SK-N-SH treated with all-trans-retinoic acid at 6 μM for 48 hours (cell line): ENCODE results near the gene C7orf33.
"Not testable (repeated sequence)": the region's sequence is repeated elsewhere in the genome, so short reads cannot be mapped to it uniquely, and the experiment has no call there.

ENCODE experiments used
- ATAC-seq: fragments of 200-7000 bp; cut with Tn5 transposase; 3 replicates; pipeline ENCODE4 v1.9.1; 2020; ENCODE audit warnings: mild to moderate bottlenecking, moderate library complexity
- ARNTL ChIP-seq: fragments of 450-650 bp; formaldehyde crosslinking; IDR thresholded peaks from 2 replicates; pipeline ENCODE4 v1.5.0; 2020; ENCODE audit warnings: low read depth, mild to moderate bottlenecking, moderate library complexity, borderline replicate concordance
- BACH2 ChIP-seq: fragments of 250-450 bp; sonication (Bioruptor Pico); IDR thresholded peaks from 2 replicates; pipeline ENCODE4 v1.9.0; 2021; ENCODE audit warnings: mild to moderate bottlenecking, borderline replicate concordance
- CSDC2 ChIP-seq: fragments of 250-450 bp; sonication (Bioruptor Pico); IDR thresholded peaks from 2 replicates; pipeline ENCODE4 v1.5.0; 2020; ENCODE audit warnings: mild to moderate bottlenecking, moderate library complexity
- CSRNP3 ChIP-seq: fragments of 250-450 bp; sonication (Bioruptor Pico); IDR thresholded peaks from 2 replicates; pipeline ENCODE4 v1.5.1; 2021; ENCODE audit warnings: mild to moderate bottlenecking, moderate library complexity
- ESRRG ChIP-seq: fragments of 250-450 bp; sonication (Bioruptor Pico); IDR thresholded peaks from 2 replicates; pipeline ENCODE4 v1.6.1; 2021; ENCODE audit warnings: mild to moderate bottlenecking
- GLIS3 ChIP-seq: fragments of 250-450 bp; sonication (Bioruptor Pico); IDR thresholded peaks from 2 replicates; pipeline ENCODE4 v1.5.0; 2020; ENCODE audit warnings: mild to moderate bottlenecking, moderate library complexity
- ISL1 ChIP-seq: fragments of 250-450 bp; sonication (Bioruptor Pico); IDR thresholded peaks from 2 replicates; pipeline ENCODE4 v2.1.2; 2022; ENCODE audit warnings: mild to moderate bottlenecking, moderate library complexity
- OSR1 ChIP-seq: fragments of 250-450 bp; sonication (Bioruptor Pico); IDR thresholded peaks from 2 replicates; pipeline ENCODE4 v1.8.0; 2022; ENCODE audit warnings: moderate library complexity, mild to moderate bottlenecking, inconsistent platforms
- PATZ1 ChIP-seq: fragments of 250-450 bp; sonication (Bioruptor Pico); IDR thresholded peaks from 2 replicates; pipeline ENCODE4 v1.8.0; 2020; ENCODE audit warnings: mild to moderate bottlenecking, moderate library complexity, borderline replicate concordance
- PPARA ChIP-seq: fragments of 250-450 bp; sonication (Bioruptor Pico); IDR thresholded peaks from 2 replicates; pipeline ENCODE4 v1.5.0; 2020; ENCODE audit warnings: mild to moderate bottlenecking, borderline replicate concordance
- RARB ChIP-seq: fragments of 250-450 bp; sonication (Bioruptor Pico); IDR thresholded peaks from 2 replicates; pipeline ENCODE4 v1.8.0; 2021; ENCODE audit warnings: mild to moderate bottlenecking, moderate library complexity
- SNAI2 ChIP-seq: fragments of 250-450 bp; sonication (Bioruptor Pico); IDR thresholded peaks from 2 replicates; pipeline ENCODE4 v1.5.0; 2020; ENCODE audit warnings: mild to moderate bottlenecking, moderate library complexity
- TCF4 ChIP-seq: fragments of 250-450 bp; sonication (Bioruptor Pico); IDR thresholded peaks from 2 replicates; pipeline ENCODE4 v1.8.0; 2021; ENCODE audit warnings: mild to moderate bottlenecking, moderate library complexity, borderline replicate concordance
- TSHZ2 ChIP-seq: fragments of 250-450 bp; sonication (Bioruptor Pico); IDR thresholded peaks from 2 replicates; pipeline ENCODE4 v1.5.0; 2020; ENCODE audit warnings: mild to moderate bottlenecking, moderate library complexity
- ZC3H10 ChIP-seq: fragments of 250-450 bp; sonication (Bioruptor Pico); IDR thresholded peaks from 2 replicates; pipeline ENCODE4 v1.5.1; 2021; ENCODE audit warnings: mild to moderate bottlenecking, moderate library complexity
- ZNF565 ChIP-seq: fragments of 450-650 bp; formaldehyde crosslinking; conservative IDR thresholded peaks from 2 replicates; pipeline ENCODE4 v1.5.0; 2020; ENCODE audit warnings: low read depth, mild to moderate bottlenecking, moderate library complexity
- ZNF70 ChIP-seq: fragments of 450-650 bp; formaldehyde crosslinking; IDR thresholded peaks from 2 replicates; pipeline ENCODE4 v1.5.0; 2020; ENCODE audit warnings: mild to moderate bottlenecking, moderate library complexity
- ZNF8 ChIP-seq: fragments of 450-650 bp; formaldehyde crosslinking; IDR thresholded peaks from 2 replicates; pipeline ENCODE4 v1.5.0; 2020; ENCODE audit warnings: mild to moderate bottlenecking, moderate library complexity
- TF ChIP-seq, protein P1 (sequence below): fragments of 250-450 bp; sonication (Bioruptor Pico); IDR thresholded peaks from 2 replicates; pipeline ENCODE4 v1.5.1; 2020; ENCODE audit warnings: low read depth, mild to moderate bottlenecking, moderate library complexity

C7orf33 gene

GRCh38 chr7:148567524-148567923 is 23.0 kb upstream of the C7orf33 start (continued):
- TF ChIP-seq BACH2: no peak
- TF ChIP-seq, all 23 proteins: peak for 0

GRCh38 chr7:148570510-148570909 is 20.1 kb upstream of the C7orf33 start:
- no peak for ATAC-seq

GRCh38 chr7:148570973-148571372 is 19.6 kb upstream of the C7orf33 start:
- not testable (repeated sequence) for ATAC-seq

More at GRCh38 chr7:148570510-148570909, 20.1 kb upstream of the C7orf33 start:
- TF ChIP-seq TCF4 (no peak), RARB (CRISPR knock-in tag) (no peak), ZC3H10 (CRISPR knock-in tag) (no peak), CSRNP3 (CRISPR knock-in tag) (no peak), ZNF8 (CRISPR knock-in tag) (no peak), ZNF70 (CRISPR knock-in tag) (no peak), PATZ1 (CRISPR knock-in tag) (no peak), PPARA (CRISPR knock-in tag) (no peak), ISL1 (CRISPR knock-in tag) (no peak), SNAI2 (no peak), ARNTL (CRISPR knock-in tag) (no peak), ZNF565 (CRISPR knock-in tag) (no peak)
- TF ChIP-seq, protein P1, sequence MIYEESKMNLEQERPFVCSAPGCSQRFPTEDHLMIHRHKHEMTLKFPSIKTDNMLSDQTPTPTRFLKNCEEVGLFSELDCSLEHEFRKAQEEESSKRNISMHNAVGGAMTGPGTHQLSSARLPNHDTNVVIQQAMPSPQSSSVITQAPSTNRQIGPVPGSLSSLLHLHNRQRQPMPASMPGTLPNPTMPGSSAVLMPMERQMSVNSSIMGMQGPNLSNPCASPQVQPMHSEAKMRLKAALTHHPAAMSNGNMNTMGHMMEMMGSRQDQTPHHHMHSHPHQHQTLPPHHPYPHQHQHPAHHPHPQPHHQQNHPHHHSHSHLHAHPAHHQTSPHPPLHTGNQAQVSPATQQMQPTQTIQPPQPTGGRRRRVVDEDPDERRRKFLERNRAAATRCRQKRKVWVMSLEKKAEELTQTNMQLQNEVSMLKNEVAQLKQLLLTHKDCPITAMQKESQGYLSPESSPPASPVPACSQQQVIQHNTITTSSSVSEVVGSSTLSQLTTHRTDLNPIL (CRISPR knock-in tag): no peak

- ATAC-seq: no peak
- TF ChIP-seq GLIS3 (CRISPR knock-in tag) (no peak), TCF4 (no peak), BACH2 (no peak), ZC3H10 (CRISPR knock-in tag) (no peak), TSHZ2 (CRISPR knock-in tag) (no peak)
Measured at GRCh38 chr7:148571381-148571780, 19.2 kb upstream of the C7orf33 start.

DNA sequence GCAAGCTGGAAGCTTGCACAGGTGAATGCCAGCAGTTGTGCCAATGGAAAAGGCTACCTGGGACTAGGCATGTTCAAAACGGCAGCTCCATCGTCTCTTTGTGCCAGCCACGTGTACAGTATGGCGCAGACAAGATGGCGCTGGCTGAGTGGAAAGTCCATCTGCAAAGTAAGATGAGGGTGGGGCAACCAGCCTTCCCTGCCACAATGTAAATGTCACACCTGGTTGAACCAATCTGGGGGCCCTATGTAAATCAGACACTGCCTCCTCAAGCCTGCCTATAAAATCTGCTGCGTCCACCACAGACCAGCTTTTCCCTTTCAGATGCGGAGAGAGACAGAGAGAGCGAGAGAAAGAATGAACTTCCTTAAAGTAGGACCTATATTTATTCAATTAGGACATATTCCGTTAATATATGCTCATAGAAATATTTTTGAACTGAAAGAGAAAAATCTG is 18.5 kb upstream of the C7orf33 start:
- TF ChIP-seq ESRRG (CRISPR knock-in tag) (no peak), CSDC2 (CRISPR knock-in tag) (no peak), ZNF8 (CRISPR knock-in tag) (no peak), PATZ1 (CRISPR knock-in tag) (no peak), ISL1 (CRISPR knock-in tag) (no peak), OSR1 (CRISPR knock-in tag) (no peak)
- TF ChIP-seq, protein P1 (CRISPR knock-in tag): no peak

DNA sequence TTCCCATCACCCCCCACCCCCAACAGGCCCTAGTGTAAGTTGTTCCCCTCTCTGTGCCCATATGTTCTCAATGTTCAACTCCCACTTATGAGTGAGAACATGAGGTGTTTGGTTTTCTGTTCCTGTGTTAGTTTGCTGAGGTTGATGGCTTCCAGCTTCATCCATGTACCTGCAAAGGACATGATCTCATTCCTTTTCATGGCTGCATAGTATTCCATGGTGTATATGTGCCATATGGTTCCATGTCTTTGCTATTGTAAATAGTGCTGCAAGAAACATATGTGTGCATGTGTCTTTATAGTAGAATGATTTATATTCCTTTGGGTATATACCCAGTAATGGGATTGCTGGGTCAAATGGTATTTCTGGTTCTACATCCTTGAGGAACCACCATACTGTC is 17.0 kb upstream of the C7orf33 start:
- ATAC-seq: not testable (repeated sequence)

More for the DNA sequence above, 18.5 kb upstream of the C7orf33 start:
- ATAC-seq: no peak
